Measurements from ENCODE around the gene HACD4. TPM values are rescaled to one million over a fixed set of nuclear protein-coding genes. Genes with fewer than 3 reads are reported as not detected.
A peak's percentile ranks its signal among the peaks of the same experiment; 100 is the strongest.

Gene HACD4, protein sequence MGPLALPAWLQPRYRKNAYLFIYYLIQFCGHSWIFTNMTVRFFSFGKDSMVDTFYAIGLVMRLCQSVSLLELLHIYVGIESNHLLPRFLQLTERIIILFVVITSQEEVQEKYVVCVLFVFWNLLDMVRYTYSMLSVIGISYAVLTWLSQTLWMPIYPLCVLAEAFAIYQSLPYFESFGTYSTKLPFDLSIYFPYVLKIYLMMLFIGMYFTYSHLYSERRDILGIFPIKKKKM
- total RNA-seq (1 to 10 TPM; 6.3 to 8.4 TPM), polyA plus RNA-seq (ENCODE audit: insufficient read length in 6 of 6) (10 to 100 TPM in 4 of 6 donors, 1 to 10 TPM in 2; 9.4 to 12.2 (median 10.7) TPM)
- long read RNA-seq, donor 1, full-length matches to known transcripts: 9 of 14 reads
- long read RNA-seq, donor 1, partial matches to known transcripts: 0 of 14 reads
- long read RNA-seq, donor 1, other reads (novel, unspliced or antisense): 5 of 14 reads
- long read RNA-seq, donor 2, full-length matches to known transcripts: 6 of 6 reads
- long read RNA-seq, donor 2, partial matches to known transcripts: 0 of 6 reads
- long read RNA-seq, donor 2, other reads (novel, unspliced or antisense): 0 of 6 reads
- long read RNA-seq, donor 3, full-length matches to known transcripts: 6 of 6 reads
- long read RNA-seq, donor 3, partial matches to known transcripts: 0 of 6 reads
- long read RNA-seq, donor 3, other reads (novel, unspliced or antisense): 0 of 6 reads
- long read RNA-seq, donor 4, full-length matches to known transcripts: 18 of 21 reads
- long read RNA-seq, donor 4, partial matches to known transcripts: 1 of 21 reads
- long read RNA-seq, donor 4, other reads (novel, unspliced or antisense): 2 of 21 reads
- long read RNA-seq, donor 5, full-length matches to known transcripts: 7 of 7 reads
- long read RNA-seq, donor 5, partial matches to known transcripts: 0 of 7 reads
- long read RNA-seq, donor 5, other reads (novel, unspliced or antisense): 0 of 7 reads
- long read RNA-seq, donor 6, full-length matches to known transcripts: 5 of 5 reads
- long read RNA-seq, donor 6, partial matches to known transcripts: 0 of 5 reads
- long read RNA-seq, donor 6, other reads (novel, unspliced or antisense): 0 of 5 reads
- long read RNA-seq, donor 7, full-length matches to known transcripts: 3 of 3 reads
- long read RNA-seq, donor 7, partial matches to known transcripts: 0 of 3 reads
- long read RNA-seq, donor 7, other reads (novel, unspliced or antisense): 0 of 3 reads
- long read RNA-seq, donor 8, full-length matches to known transcripts: 4 of 4 reads
- long read RNA-seq, donor 8, partial matches to known transcripts: 0 of 4 reads
- long read RNA-seq, donor 8, other reads (novel, unspliced or antisense): 0 of 4 reads
- long read RNA-seq, donor 9: 0 reads
- long read RNA-seq, donor 10, full-length matches to known transcripts: 10 of 11 reads
- long read RNA-seq, donor 10, partial matches to known transcripts: 0 of 11 reads
- long read RNA-seq, donor 10, other reads (novel, unspliced or antisense): 1 of 11 reads
- long read RNA-seq, donor 11: 0 reads
- long read RNA-seq, donor 12, full-length matches to known transcripts: 6 of 6 reads
- long read RNA-seq, donor 12, partial matches to known transcripts: 0 of 6 reads
- long read RNA-seq, donor 12, other reads (novel, unspliced or antisense): 0 of 6 reads

DNA sequence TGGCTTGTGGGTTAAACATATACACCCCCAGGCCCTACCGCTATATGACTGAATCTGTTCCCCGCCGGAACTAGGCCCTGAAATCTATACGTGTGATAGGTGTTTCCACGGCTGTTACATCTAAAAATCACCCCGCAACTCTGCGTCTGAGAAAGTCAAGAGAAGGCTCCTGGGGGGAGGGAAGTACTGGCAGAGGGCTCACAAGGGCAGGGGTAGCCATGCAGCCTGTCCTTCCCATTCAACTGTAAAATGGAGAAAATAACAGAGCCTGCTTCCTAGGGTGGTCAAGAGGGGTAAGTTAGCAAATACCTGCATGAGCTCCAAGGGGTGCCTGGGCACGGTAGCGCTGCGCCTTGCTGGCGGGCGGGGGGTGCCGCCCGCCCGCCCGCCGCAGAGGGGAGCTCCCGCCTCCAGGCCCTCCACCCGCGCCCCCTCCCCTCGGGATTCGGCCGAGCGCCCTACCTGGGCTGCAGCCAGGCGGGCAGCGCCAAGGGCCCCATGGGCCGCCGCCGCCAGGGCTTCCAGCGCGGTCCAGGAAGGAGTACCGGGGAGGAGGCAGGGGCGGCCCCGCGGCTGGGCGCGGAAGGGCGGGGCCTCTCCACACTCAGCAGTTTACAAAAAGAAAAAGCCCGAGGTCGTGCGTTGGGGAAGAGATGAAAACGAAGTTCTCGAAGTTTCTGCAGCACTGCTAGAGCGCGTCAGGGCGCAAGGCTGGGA lies at the start of gene HACD4:
HACD4 (minus strand) TSS at position 550 of the 717 bp plus-strand sequence; CDS start at position 500, 50 bp downstream.
- no peaks in the 10 kb centered on the region for H3K27me3 ChIP-seq
- intact Hi-C loops (cut with DNase I): no loop called here

DNA sequence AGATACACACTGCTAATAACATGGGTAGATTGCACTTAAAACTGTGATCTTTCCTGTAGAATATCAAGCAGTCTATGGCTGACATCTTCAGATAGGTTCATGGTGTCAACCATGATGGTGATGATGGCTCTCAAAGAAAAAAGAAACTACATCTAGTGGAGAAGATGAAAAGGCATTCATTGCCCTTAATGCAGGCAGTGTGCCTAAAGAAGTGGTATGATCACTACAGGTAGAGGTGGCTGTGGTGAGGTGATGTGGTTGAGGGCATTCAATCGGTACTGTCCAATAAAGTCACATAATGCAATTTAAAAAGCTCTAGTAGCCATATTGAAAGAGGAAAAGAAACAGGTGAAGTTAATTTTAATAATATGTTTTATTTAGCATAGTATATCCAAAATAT lies 49.4 kb upstream of the HACD4 start:
- intact Hi-C loops (cut with DNase I): no loop called here
- Histone ChIP-seq H3K9me3 (peaks cover 0 to 4% of the 10 kb centered on the region in 2 donors), H3K4me1 (peaks cover 0 to 7% of the 10 kb centered on the region in 2 donors), H3K27me3 (no peaks in the 10 kb centered on the region), H3K4me3 (no peak overlapping the region), H3K36me3 (no peaks in the 10 kb centered on the region), H3K27ac (no peak overlapping the region)
- TF ChIP-seq, protein P1, sequence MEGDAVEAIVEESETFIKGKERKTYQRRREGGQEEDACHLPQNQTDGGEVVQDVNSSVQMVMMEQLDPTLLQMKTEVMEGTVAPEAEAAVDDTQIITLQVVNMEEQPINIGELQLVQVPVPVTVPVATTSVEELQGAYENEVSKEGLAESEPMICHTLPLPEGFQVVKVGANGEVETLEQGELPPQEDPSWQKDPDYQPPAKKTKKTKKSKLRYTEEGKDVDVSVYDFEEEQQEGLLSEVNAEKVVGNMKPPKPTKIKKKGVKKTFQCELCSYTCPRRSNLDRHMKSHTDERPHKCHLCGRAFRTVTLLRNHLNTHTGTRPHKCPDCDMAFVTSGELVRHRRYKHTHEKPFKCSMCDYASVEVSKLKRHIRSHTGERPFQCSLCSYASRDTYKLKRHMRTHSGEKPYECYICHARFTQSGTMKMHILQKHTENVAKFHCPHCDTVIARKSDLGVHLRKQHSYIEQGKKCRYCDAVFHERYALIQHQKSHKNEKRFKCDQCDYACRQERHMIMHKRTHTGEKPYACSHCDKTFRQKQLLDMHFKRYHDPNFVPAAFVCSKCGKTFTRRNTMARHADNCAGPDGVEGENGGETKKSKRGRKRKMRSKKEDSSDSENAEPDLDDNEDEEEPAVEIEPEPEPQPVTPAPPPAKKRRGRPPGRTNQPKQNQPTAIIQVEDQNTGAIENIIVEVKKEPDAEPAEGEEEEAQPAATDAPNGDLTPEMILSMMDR (IDR thresholded peaks at IDR 0.05): no peak
- no peak for DNase-seq
- no peak for ATAC-seq

More for the DNA sequence above, at the start of gene HACD4:
- ATAC-seq (peak; percentile 93), DNase-seq (peak; percentile 37 to 94 (median 72))
- H3K4me1 ChIP-seq: peaks cover 11 to 41% of the 10 kb centered on the region in 2 donors
- H3K9me3 ChIP-seq: no peaks in the 10 kb centered on the region
- TF ChIP-seq, protein P1 (IDR thresholded peaks at IDR 0.05): no peak
- H3K27ac ChIP-seq: peak within 1 kb of the TSS; percentile 84 to 94
- peak within 1 kb of the TSS; percentile 49 to 65 for H3K4me3 ChIP-seq
- H3K36me3 ChIP-seq: no peaks in the 10 kb centered on the region

DNA sequence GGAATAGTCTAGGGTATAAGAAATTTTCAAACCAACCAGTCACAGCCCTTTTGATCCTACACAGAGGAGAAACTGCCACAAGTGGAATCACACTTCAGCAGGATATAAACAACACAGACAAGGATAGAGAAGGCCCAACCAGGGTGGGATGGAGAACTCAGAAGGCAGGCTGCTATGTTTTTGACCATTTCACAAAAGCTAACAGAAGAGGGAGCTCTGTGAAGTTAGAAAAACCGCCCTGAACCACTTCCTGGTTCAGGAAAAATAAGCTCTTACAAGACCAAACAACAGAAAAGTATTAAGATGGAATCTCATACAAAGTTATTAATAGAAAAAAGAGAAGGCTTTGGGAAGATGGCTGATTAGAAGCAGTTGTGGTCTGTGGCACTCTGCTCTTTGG lies 47.3 kb upstream of the HACD4 start:
- Histone ChIP-seq H3K9me3 (no peaks in the 10 kb centered on the region), H3K27ac (no peak overlapping the region), H3K4me1 (peaks cover 0 to 7% of the 10 kb centered on the region in 2 donors), H3K4me3 (no peak overlapping the region), H3K36me3 (no peaks in the 10 kb centered on the region), H3K27me3 (no peaks in the 10 kb centered on the region)
- intact Hi-C loops (cut with DNase I): no loop called here
- DNase-seq: no peak
- peak; percentile 30 for ATAC-seq
- TF ChIP-seq, protein P1 (IDR thresholded peaks at IDR 0.05): no peak

DNA sequence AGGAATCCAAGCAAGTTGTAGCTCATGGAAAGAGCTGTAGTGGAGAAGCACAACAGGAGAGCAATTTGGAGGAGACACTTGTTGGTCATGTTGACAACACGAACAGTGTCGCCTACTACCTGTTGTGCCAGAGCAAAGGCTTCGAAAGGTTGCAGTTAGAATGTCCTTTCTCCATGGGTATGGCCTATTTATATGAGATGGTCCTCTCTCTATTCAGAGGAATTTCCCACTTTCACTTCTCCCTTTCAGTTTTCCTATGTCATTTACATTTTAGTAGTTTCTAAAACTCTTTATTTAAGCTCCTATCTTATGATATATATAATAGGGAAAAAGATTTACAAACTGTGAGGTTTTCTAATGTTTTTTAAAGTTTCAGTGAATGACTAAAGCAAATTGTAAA lies 46.3 kb upstream of the HACD4 start, which contains the start of gene IFNB1:
IFNB1 (minus strand) TSS at position 162 of the 400 bp plus-strand sequence; CDS start at position 89, 73 bp downstream.
- no peaks in the 10 kb centered on the region for H3K36me3 ChIP-seq
- no peak for ATAC-seq
- H3K27ac ChIP-seq: no peak within 1 kb of the TSS
- TF ChIP-seq, protein P1 (IDR thresholded peaks at IDR 0.05): no peak
- H3K4me1 ChIP-seq: peaks cover 0 to 7% of the 10 kb centered on the region in 2 donors
- no peak for DNase-seq
- no peaks in the 10 kb centered on the region for H3K9me3 ChIP-seq
- intact Hi-C loops (cut with DNase I): no loop called here
- no peak within 1 kb of the TSS for H3K4me3 ChIP-seq
- H3K27me3 ChIP-seq: no peaks in the 10 kb centered on the region
